ENCODE measurements around the gene NAT10. TPM values are rescaled to one million over a fixed set of nuclear protein-coding genes. Genes with fewer than 3 reads are reported as not detected.

NAT10 gene
- total RNA-seq, 1 experiment from 2014 or later = 103 TPM

- Histone ChIP-seq H4K8ac (replicated peaks; ENCODE audit: insufficient read length, low read depth, low read length) (no peak overlapping the region), H2BK12ac (ENCODE audit: insufficient read length, low read depth, low read length) (no peak overlapping the region), H3T11ph (ENCODE audit: low read length) (no peak overlapping the region), H3K23me2 (ENCODE audit: insufficient read length, low read depth, low read length, poor library complexity, severe bottlenecking) (no peaks in the 10 kb centered on the region), H3K23ac (ENCODE audit: insufficient read length, low read depth, low read length) (no peak overlapping the region), H2BK120ac (ENCODE audit: low read depth, low read length, poor library complexity, severe bottlenecking) (no peak overlapping the region), H3K4ac (ENCODE audit: low read depth, low read length) (no peak overlapping the region), H2AFZ (ENCODE audit: low read length) (no peak overlapping the region), H3K9me3 (ENCODE audit: control insufficient read depth, low read depth, low read length) (no peaks in the 10 kb centered on the region), H3K56ac (ENCODE audit: insufficient read length, low read depth, low read length) (no peak overlapping the region), H3K18ac (ENCODE audit: insufficient read length, low read depth, low read length) (no peak overlapping the region), H4K20me1 (ENCODE audit: control insufficient read depth, insufficient read depth, insufficient read length) (no peaks in the 10 kb centered on the region), H3K4me2 (ENCODE audit: insufficient read depth, insufficient read length, low read length) (no peak overlapping the region), H2BK20ac (ENCODE audit: low read depth, low read length, poor library complexity, severe bottlenecking) (no peak overlapping the region), H3K4me1 (ENCODE audit: insufficient read depth, low read length) (no peaks in the 10 kb centered on the region), H3K79me2 (ENCODE audit: insufficient read depth, low read length) (no peaks in the 10 kb centered on the region), H3K9ac (ENCODE audit: extremely low read depth, insufficient read length, low read length) (no peak overlapping the region), H3K79me1 (ENCODE audit: insufficient read depth, low read depth, low read length, poor library complexity, severe bottlenecking) (no peaks in the 10 kb centered on the region), H2BK15ac (ENCODE audit: low read depth, low read length) (no peak overlapping the region), H3K27me3 (ENCODE audit: insufficient read depth, low read length) (no peaks in the 10 kb centered on the region), H3K14ac (ENCODE audit: insufficient read depth, low read length) (no peak overlapping the region), H4K91ac (ENCODE audit: insufficient read length, low read depth, low read length) (no peak overlapping the region), H3K27ac (ENCODE audit: insufficient read length, low read depth, low read length) (no peak overlapping the region), H4K5ac (ENCODE audit: insufficient read length, low read depth, low read length) (no peak overlapping the region), H2BK5ac (ENCODE audit: insufficient read length, low read length) (no peak overlapping the region), H2AK5ac (ENCODE audit: insufficient read length, low read length) (no peak overlapping the region)
- no CpG with 5 or more reads among the region's 3 CpGs for WGBS (ENCODE audit: extremely low coverage, insufficient read length, low lambda C conversion rate)
- Mint-ChIP-seq H3K27ac (no peak overlapping the region), H3K9me3 (no peaks in the 10 kb centered on the region; a peak in 1 of 5 replicates), H3K4me3 (no peak overlapping the region), H3K4me1 (no peaks in the 10 kb centered on the region), H3K36me3 (ENCODE audit: insufficient read depth in 1 of 3, low read depth in 3 of 3) (peaks cover 52 to 90% (median 87%) of the 10 kb centered on the region in 3 experiments), H3K27me3 (ENCODE audit: low read depth) (no peaks in the 10 kb centered on the region)
- no peak for DNase-seq
- no peak for TF ChIP-seq CTCF (conservative IDR thresholded peaks at IDR 0.05)
These were observed 23.4 kb downstream of the NAT10 start for GRCh38 chr11:34128824-34129223.

Measured in H9 (cell line).